GM23338 (cell line): ENCODE measurements around the gene PRCD. TPM values are rescaled to one million over a fixed set of nuclear protein-coding genes. Genes with fewer than 3 reads are reported as not detected.
A peak's percentile ranks its signal among the peaks of the same experiment; 100 is the strongest.

ENCODE experiments used
- ATAC-seq: fragments of 200-7000 bp; cut with Tn5 transposase; 3 replicates; pipeline ENCODE4 v1.9.1; 2020
- DNase-seq: peaks from one replicate; pipeline ENCODE4 v3.0.0-alpha.2; 2015; ENCODE audit warnings: low spot score
- H2AFZ ChIP-seq: fragments of 200-600 bp; sonication (generic); 2 replicates; pipeline ENCODE4 v1.8.0; 2016; ENCODE audit warnings: antibody characterized with exemption, mild to moderate bottlenecking, moderate library complexity
- H3F3A ChIP-seq: fragments of 200-600 bp; sonication (generic); replicated peaks from 2 replicates; pipeline ENCODE4 v1.8.0; 2017; ENCODE audit warnings: antibody characterized with exemption, mixed run types, low read depth
- H3K27ac ChIP-seq: fragments of 200-600 bp; sonication (generic); 2 replicates; pipeline ENCODE4 v1.6.1; 2016; ENCODE audit warnings: low read depth
- H3K27me3 ChIP-seq: fragments of 200-600 bp; sonication (generic); 2 replicates; pipeline ENCODE4 v1.8.0; 2016; ENCODE audit warnings: mild to moderate bottlenecking, mixed run types, moderate library complexity; ENCODE audit not compliant: insufficient read depth
- H3K36me3 ChIP-seq: fragments of 200-600 bp; sonication (generic); 2 replicates; pipeline ENCODE4 v1.8.0; 2016; ENCODE audit warnings: mild to moderate bottlenecking; ENCODE audit not compliant: insufficient read depth
- H3K4me1 ChIP-seq: fragments of 200-600 bp; sonication (generic); 2 replicates; pipeline ENCODE4 v1.8.0; 2016; ENCODE audit warnings: mild to moderate bottlenecking, moderate library complexity; ENCODE audit not compliant: insufficient read depth
- H3K4me2 ChIP-seq: fragments of 200-600 bp; sonication (generic); 2 replicates; pipeline ENCODE4 v1.7.1; 2017; ENCODE audit warnings: mixed run types
- H3K4me3 ChIP-seq: fragments of 200-600 bp; sonication (generic); 2 replicates; pipeline ENCODE4 v1.6.1; 2016; ENCODE audit warnings: mixed run types
- H3K79me2 ChIP-seq: fragments of 200-600 bp; sonication (generic); replicated peaks from 2 replicates; pipeline ENCODE4 v1.8.0; 2017; ENCODE audit warnings: mild to moderate bottlenecking; ENCODE audit not compliant: insufficient read depth
- H3K9me2 ChIP-seq: fragments of 200-600 bp; sonication (generic); 2 replicates; pipeline ENCODE4 v1.8.0; 2017; ENCODE audit not compliant: insufficient read depth
- H4K20me1 ChIP-seq: fragments of 200-600 bp; sonication (generic); replicated peaks from 2 replicates; pipeline ENCODE4 v1.8.0; 2017; ENCODE audit warnings: mild to moderate bottlenecking; ENCODE audit not compliant: insufficient read depth
- H3K27ac Mint-ChIP-seq: 2 replicates; pipeline ENCODE4 v1.8.0; 2020; ENCODE audit warnings: inconsistent platforms, mild to moderate bottlenecking, moderate library complexity, mixed read lengths
- H3K27me3 Mint-ChIP-seq: 3 replicates; pipeline ENCODE4 v1.8.0; 2022; ENCODE audit warnings: low read depth, mild to moderate bottlenecking, moderate library complexity, mixed read lengths, inconsistent platforms; ENCODE audit not compliant: insufficient read depth, poor library complexity
- H3K36me3 Mint-ChIP-seq: 3 replicates; pipeline ENCODE4 v1.8.0; 2021; ENCODE audit warnings: low read depth, mild to moderate bottlenecking, inconsistent platforms, moderate library complexity, mixed read lengths
- H3K4me1 Mint-ChIP-seq: 3 replicates; pipeline ENCODE4 v1.8.0; 2020; ENCODE audit warnings: mild to moderate bottlenecking, inconsistent platforms, mixed read lengths
- H3K4me3 Mint-ChIP-seq: 3 replicates; pipeline ENCODE4 v1.8.0; 2021; ENCODE audit warnings: moderate library complexity, mild to moderate bottlenecking, inconsistent platforms, mixed read lengths
- H3K9me3 Mint-ChIP-seq: 3 replicates; pipeline ENCODE4 v1.8.0; 2020; ENCODE audit warnings: moderate library complexity, mild to moderate bottlenecking, inconsistent platforms, mixed read lengths
- CREB1 ChIP-seq: fragments of 250-450 bp; sonication (Bioruptor Pico); IDR thresholded peaks from 2 replicates; pipeline ENCODE4 v1.5.0; 2020; ENCODE audit warnings: low read depth, mild to moderate bottlenecking, moderate library complexity
- CTCF ChIP-seq, 2 experiments: fragments of 200-600 bp in 1 of 2; sonication (generic) in 1 of 2; conservative IDR thresholded peaks; 2 replicates each; pipeline versions ENCODE4 v1.5.1 to v1.6.1; 2016 to 2017; ENCODE audit warnings: antibody characterized with exemption in 2 of 2, low read depth in 2 of 2, mild to moderate bottlenecking in 2 of 2, moderate library complexity in 1 of 2
- EZH2 ChIP-seq: fragments of 200-600 bp; sonication (generic); IDR thresholded peaks from one replicate; pipeline ENCODE4 v1.8.0; 2017; ENCODE audit warnings: antibody characterized with exemption, mild to moderate bottlenecking, low read depth; ENCODE audit not compliant: unreplicated experiment
- EZH2phosphoT487 ChIP-seq: fragments of 200-600 bp; sonication (generic); IDR thresholded peaks from one replicate; pipeline ENCODE4 v1.8.1; 2018; ENCODE audit warnings: antibody characterized with exemption; ENCODE audit not compliant: unreplicated experiment
- JUNB ChIP-seq: IDR thresholded peaks from one replicate; pipeline ENCODE4 v1.6.1; 2016; ENCODE audit warnings: antibody characterized with exemption; ENCODE audit not compliant: unreplicated experiment
- POLR2AphosphoS5 ChIP-seq: IDR thresholded peaks from 2 replicates; pipeline ENCODE4 v1.6.1; 2016; ENCODE audit warnings: antibody characterized with exemption, low read depth
- REST ChIP-seq: IDR thresholded peaks from one replicate; pipeline ENCODE4 v1.6.1; 2018; ENCODE audit warnings: antibody characterized with exemption; ENCODE audit not compliant: unreplicated experiment
- STAT1 ChIP-seq: IDR thresholded peaks from one replicate; pipeline ENCODE4 v1.6.1; 2016; ENCODE audit warnings: antibody characterized with exemption; ENCODE audit not compliant: unreplicated experiment
- ZNF114 ChIP-seq: fragments of 250-450 bp; sonication (Bioruptor Pico); IDR thresholded peaks from 2 replicates; pipeline ENCODE4 v1.5.0; 2020; ENCODE audit warnings: mild to moderate bottlenecking, moderate library complexity
- ZNF331 ChIP-seq: fragments of 250-450 bp; sonication (Bioruptor Pico); IDR thresholded peaks from 2 replicates; pipeline ENCODE4 v1.5.0; 2020; ENCODE audit warnings: low read depth, mild to moderate bottlenecking, moderate library complexity
- polyA plus RNA-seq: library from polyadenylated mRNA; unstranded; fragments of >200 nt; fragmentation: Nextera tagmentation; extraction: Ambion mirVana; gene quantifications from 2 replicates; pipeline ENCODE4 v1.2.1, GENCODE V29; 2016
- total RNA-seq: library from RNA; depleted of rRNA; stranded (reverse); fragments of >200 nt; shearing (Covaris generic); gene quantifications from 2 replicates; pipeline ENCODE4 v1.2.3, GENCODE V29; 2014
- TF ChIP-seq, protein P1 (sequence below): IDR thresholded peaks from 2 replicates; pipeline ENCODE4 v1.6.1; 2016; ENCODE audit warnings: antibody characterized with exemption

PRCD gene
- total and polyA plus RNA-seq, 2 experiments from 2014 or later: 0.38 to 1.6 TPM

DNA sequence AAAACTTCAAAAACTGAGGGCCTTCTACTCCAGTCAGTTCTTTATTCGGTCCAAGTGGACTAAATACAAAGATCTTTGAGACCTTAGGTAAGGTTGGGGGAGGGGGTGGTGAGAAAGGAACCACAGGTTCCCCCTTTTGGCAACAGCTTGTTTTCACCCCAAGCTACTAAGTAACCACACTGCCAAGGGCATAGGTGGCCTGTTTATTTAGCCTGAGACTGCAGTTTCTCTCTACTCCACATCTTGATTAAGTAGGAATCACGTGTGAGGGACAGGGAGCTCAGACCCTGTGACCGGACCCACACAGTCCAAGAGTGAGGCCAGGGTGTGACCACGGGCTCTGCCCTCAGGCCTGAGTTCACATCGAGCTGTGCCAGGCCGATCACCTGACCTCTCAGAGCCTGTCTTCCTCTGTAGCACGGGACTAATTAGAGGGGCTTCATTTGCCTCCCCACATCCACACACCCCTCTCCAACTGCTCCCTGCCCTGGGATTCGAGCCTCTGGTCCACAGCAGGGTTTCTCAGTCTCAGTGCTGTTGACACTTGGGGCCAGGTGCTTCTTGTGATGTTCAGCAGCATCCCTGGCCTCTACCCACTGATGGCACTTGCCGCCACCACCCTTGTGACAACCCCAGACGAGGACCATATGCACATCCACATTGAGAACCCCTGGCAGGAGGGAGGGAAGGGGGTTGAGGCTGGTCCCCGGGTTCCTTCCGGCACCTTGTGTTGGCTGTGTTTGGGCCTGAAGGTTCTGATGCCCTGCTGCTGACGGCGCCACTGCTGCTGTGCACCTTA, 28.0 kb downstream of the PRCD start:
- H3K27ac Mint-ChIP-seq: no peak overlapping the region
- H3K36me3 Mint-ChIP-seq: peaks cover 42% of the 10 kb centered on the region
- peak; percentile 53 for DNase-seq
- Histone ChIP-seq H3K36me3 (peaks cover 18% of the 10 kb centered on the region), H3K4me2 (peak overlapping the region; percentile 75), H3K27me3 (no peaks in the 10 kb centered on the region), H4K20me1 (peaks cover 15% of the 10 kb centered on the region), H3K79me2 (peaks cover 2% of the 10 kb centered on the region), H3K4me1 (peaks cover 31% of the 10 kb centered on the region), H3K9me2 (no peaks in the 10 kb centered on the region), H2AFZ (no peak overlapping the region), H3F3A (peaks cover 29% of the 10 kb centered on the region), H3K4me3 (0 out of 2 replicates have a peak overlapping the region, but pooled peaks have one; percentile 26), H3K27ac (peak overlapping the region; percentile 86)
- TF ChIP-seq, protein P1, sequence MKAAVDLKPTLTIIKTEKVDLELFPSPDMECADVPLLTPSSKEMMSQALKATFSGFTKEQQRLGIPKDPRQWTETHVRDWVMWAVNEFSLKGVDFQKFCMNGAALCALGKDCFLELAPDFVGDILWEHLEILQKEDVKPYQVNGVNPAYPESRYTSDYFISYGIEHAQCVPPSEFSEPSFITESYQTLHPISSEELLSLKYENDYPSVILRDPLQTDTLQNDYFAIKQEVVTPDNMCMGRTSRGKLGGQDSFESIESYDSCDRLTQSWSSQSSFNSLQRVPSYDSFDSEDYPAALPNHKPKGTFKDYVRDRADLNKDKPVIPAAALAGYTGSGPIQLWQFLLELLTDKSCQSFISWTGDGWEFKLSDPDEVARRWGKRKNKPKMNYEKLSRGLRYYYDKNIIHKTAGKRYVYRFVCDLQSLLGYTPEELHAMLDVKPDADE: no peak
- peak; percentile 16 for TF ChIP-seq POLR2AphosphoS5
- no peaks in the 10 kb centered on the region for H3K9me3 Mint-ChIP-seq
- peaks cover 13% of the 10 kb centered on the region for H3K27me3 Mint-ChIP-seq
- H3K4me3 Mint-ChIP-seq: no peak overlapping the region; the same call in 2 of the 3 replicates
- peak; percentile 24 for ATAC-seq
- H3K4me1 Mint-ChIP-seq: peaks cover 42% of the 10 kb centered on the region

GRCh38 chr17:76568811-76569221, 29.0 kb downstream of the PRCD start:
- peaks cover 28% of the 10 kb centered on the region for H3F3A ChIP-seq
- no peaks in the 10 kb centered on the region for H3K9me3 Mint-ChIP-seq
- H3K36me3 Mint-ChIP-seq: peaks cover 32% of the 10 kb centered on the region
- peaks cover 13% of the 10 kb centered on the region for H3K27me3 Mint-ChIP-seq
- no peaks in the 10 kb centered on the region for H3K9me2 ChIP-seq
- H3K4me1 ChIP-seq: peaks cover 31% of the 10 kb centered on the region
- H3K27ac Mint-ChIP-seq: no peak overlapping the region
- no peak for TF ChIP-seq EZH2
- no peak for TF ChIP-seq STAT1
- no peak overlapping the region for H2AFZ ChIP-seq
- H3K4me1 Mint-ChIP-seq: peaks cover 41% of the 10 kb centered on the region
- peaks cover 11% of the 10 kb centered on the region; the same call in 1 of the 2 replicates for H3K36me3 ChIP-seq
- no peaks in the 10 kb centered on the region for H3K27me3 ChIP-seq
- peak overlapping the region; percentile 10; the same call in 1 of the 3 replicates for H3K4me3 Mint-ChIP-seq
- DNase-seq (peak; percentile 64), ATAC-seq (peak; percentile 46)
- H3K27ac ChIP-seq: no peak overlapping the region
- no peaks in the 10 kb centered on the region for H3K79me2 ChIP-seq
- H3K4me2 ChIP-seq: peak overlapping the region; percentile 75
- H4K20me1 ChIP-seq: peaks cover 13% of the 10 kb centered on the region
- H3K4me3 ChIP-seq: peak overlapping the region; percentile 39

DNA sequence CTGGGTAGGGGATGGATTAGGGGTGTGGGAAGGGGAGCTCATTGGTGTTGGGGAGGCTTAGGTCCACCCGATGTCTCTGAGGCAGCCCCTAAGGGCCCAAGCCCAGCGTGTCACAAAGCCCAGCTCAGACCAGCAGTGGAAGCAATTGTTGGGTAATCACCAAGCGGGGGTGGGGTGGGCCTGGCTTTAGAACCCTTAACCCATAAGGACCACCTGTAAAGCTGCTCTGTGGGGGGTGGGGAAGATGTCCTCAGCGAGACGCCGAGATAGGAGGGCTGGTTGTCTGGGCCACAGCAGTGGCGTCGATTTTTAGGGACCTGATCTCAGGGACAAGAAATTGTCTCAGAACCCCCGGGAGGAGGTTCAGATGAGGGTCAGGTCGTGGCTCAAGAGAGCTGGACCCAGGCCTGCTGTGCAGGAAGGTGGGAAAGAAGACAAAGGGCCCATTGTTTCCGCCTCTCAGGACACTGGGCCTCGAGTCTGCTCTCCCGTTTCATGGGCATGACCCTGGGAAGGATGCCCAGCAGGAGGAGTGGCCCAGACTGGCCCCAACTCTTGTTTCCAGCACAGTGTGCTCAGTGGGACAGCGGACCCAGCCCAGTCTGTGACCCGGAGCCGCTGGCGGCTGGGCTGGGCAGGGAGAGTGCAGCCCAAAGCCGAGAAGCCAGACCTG, 29.9 kb downstream of the PRCD start:
- no peak overlapping the region for H2AFZ ChIP-seq
- peak; percentile 34 for DNase-seq
- no peak for TF ChIP-seq EZH2phosphoT487
- TF ChIP-seq CREB1 (CRISPR knock-in tag): no peak
- TF ChIP-seq ZNF331 (CRISPR knock-in tag): no peak
- TF ChIP-seq ZNF114 (CRISPR knock-in tag): no peak
- no peak for TF ChIP-seq EZH2
- TF ChIP-seq CTCF (conservative IDR thresholded peaks at IDR 0.05; ENCODE audit: low read depth in 2 of 2): no peak
- no peak for TF ChIP-seq JUNB
- no peak for TF ChIP-seq POLR2AphosphoS5
- no peak for TF ChIP-seq REST
- no peak for TF ChIP-seq STAT1

More for the DNA sequence above, 29.9 kb downstream of the PRCD start:
- H3K27me3 Mint-ChIP-seq: peaks cover 13% of the 10 kb centered on the region
- Histone ChIP-seq H3K27ac (no peak overlapping the region), H3K9me2 (no peaks in the 10 kb centered on the region), H3K4me2 (peak overlapping the region; percentile 60; the same call in 1 of the 2 replicates), H3K27me3 (no peaks in the 10 kb centered on the region), H3K79me2 (no peaks in the 10 kb centered on the region), H3K4me3 (no peak overlapping the region), H3F3A (peaks cover 28% of the 10 kb centered on the region), H4K20me1 (peaks cover 13% of the 10 kb centered on the region), H3K36me3 (peaks cover 11% of the 10 kb centered on the region; the same call in 1 of the 2 replicates), H3K4me1 (peaks cover 31% of the 10 kb centered on the region)
- H3K4me1 Mint-ChIP-seq: peaks cover 41% of the 10 kb centered on the region
- H3K9me3 Mint-ChIP-seq: no peaks in the 10 kb centered on the region
- H3K27ac Mint-ChIP-seq: no peak overlapping the region
- H3K4me3 Mint-ChIP-seq: no peak overlapping the region
- ATAC-seq: peak; percentile 30
- H3K36me3 Mint-ChIP-seq: peaks cover 24% of the 10 kb centered on the region
